KMS-11 (cell line): ENCODE data around the gene AQP1.

Source experiments
- H2AFZ ChIP-seq: fragments of 200-600 bp; sonication (generic); 2 replicates; pipeline ENCODE4 v1.6.1; 2016; ENCODE audit warnings: antibody characterized with exemption, mixed run types, low read depth
- H3K27ac ChIP-seq: fragments of 200-600 bp; sonication (generic); 2 replicates; pipeline ENCODE4 v1.6.1; 2016; ENCODE audit warnings: mild to moderate bottlenecking, mixed run types
- H3K27me3 ChIP-seq: fragments of 200-600 bp; sonication (generic); 2 replicates; pipeline ENCODE4 v1.6.1; 2017; ENCODE audit warnings: mild to moderate bottlenecking, low read depth, mixed run types, moderate library complexity; ENCODE audit not compliant: insufficient read depth
- H3K36me3 ChIP-seq: fragments of 200-600 bp; sonication (generic); 2 replicates; pipeline ENCODE4 v1.6.1; 2017; ENCODE audit warnings: mild to moderate bottlenecking, mixed run types; ENCODE audit not compliant: insufficient read depth
- H3K4me1 ChIP-seq: fragments of 200-600 bp; sonication (generic); 2 replicates; pipeline ENCODE4 v1.6.1; 2016; ENCODE audit warnings: mild to moderate bottlenecking, low read depth, mixed run types; ENCODE audit not compliant: poor library complexity, severe bottlenecking
- H3K4me2 ChIP-seq: fragments of 200-600 bp; sonication (generic); 2 replicates; pipeline ENCODE4 v1.7.0; 2016; ENCODE audit warnings: mild to moderate bottlenecking, mixed run types
- H3K4me3 ChIP-seq: fragments of 200-600 bp; sonication (generic); IDR thresholded peaks from 2 replicates; pipeline ENCODE4 v1.6.1; 2017; ENCODE audit warnings: low read depth, low read length, mixed read lengths; ENCODE audit not compliant: insufficient read depth
- H3K79me2 ChIP-seq: fragments of 200-600 bp; sonication (generic); 2 replicates; pipeline ENCODE4 v1.6.1; 2016; ENCODE audit warnings: low read depth, mixed run types; ENCODE audit not compliant: insufficient read depth
- H3K9ac ChIP-seq: fragments of 200-600 bp; sonication (generic); 2 replicates; pipeline ENCODE4 v1.6.1; 2016; ENCODE audit warnings: mild to moderate bottlenecking, mixed run types
- H4K20me1 ChIP-seq: fragments of 200-600 bp; sonication (generic); 2 replicates; pipeline ENCODE4 v1.6.1; 2016; ENCODE audit warnings: mild to moderate bottlenecking, mixed run types; ENCODE audit not compliant: insufficient read depth
- CTCF ChIP-seq: fragments of 200-600 bp; sonication (generic); conservative IDR thresholded peaks from 2 replicates; pipeline ENCODE4 v1.6.1; 2017; ENCODE audit warnings: low read depth, mild to moderate bottlenecking, antibody characterized with exemption, low read length, moderate library complexity, mixed read lengths

The AQP1 gene

GRCh38 chr7:30884881-30885280 lies 26.8 kb upstream of the AQP1 start:
- no peak overlapping the region for H3K27ac ChIP-seq
- H2AFZ ChIP-seq: no peak overlapping the region
- no peak overlapping the region for H3K4me2 ChIP-seq
- H3K27me3 ChIP-seq: no peaks in the 10 kb centered on the region
- H4K20me1 ChIP-seq: no peaks in the 10 kb centered on the region
- no peak for TF ChIP-seq CTCF
- H3K36me3 ChIP-seq: no peaks in the 10 kb centered on the region
- H3K4me1 ChIP-seq: no peaks in the 10 kb centered on the region
- H3K9ac ChIP-seq: no peak overlapping the region
- H3K4me3 ChIP-seq: no peak overlapping the region
- H3K79me2 ChIP-seq: no peaks in the 10 kb centered on the region

- Histone ChIP-seq H3K36me3 (no peaks in the 10 kb centered on the region), H3K4me3 (no peak overlapping the region), H3K27ac (no peak overlapping the region), H3K27me3 (no peaks in the 10 kb centered on the region), H4K20me1 (no peaks in the 10 kb centered on the region), H3K9ac (no peak overlapping the region), H2AFZ (no peak overlapping the region), H3K4me1 (no peaks in the 10 kb centered on the region), H3K4me2 (no peak overlapping the region), H3K79me2 (no peaks in the 10 kb centered on the region)
- no peak for TF ChIP-seq CTCF
Observed at GRCh38 chr7:30886608-30887011, 25.0 kb upstream of the AQP1 start.

GRCh38 chr7:30887464-30887872 lies 24.2 kb upstream of the AQP1 start:
- H3K79me2 ChIP-seq: no peaks in the 10 kb centered on the region
- no peaks in the 10 kb centered on the region for H3K27me3 ChIP-seq
- no peak overlapping the region for H2AFZ ChIP-seq
- H3K9ac ChIP-seq: no peak overlapping the region
- no peak overlapping the region for H3K4me3 ChIP-seq
- no peak for TF ChIP-seq CTCF
- no peaks in the 10 kb centered on the region for H3K36me3 ChIP-seq
- no peak overlapping the region for H3K27ac ChIP-seq
- no peaks in the 10 kb centered on the region for H3K4me1 ChIP-seq
- no peaks in the 10 kb centered on the region for H4K20me1 ChIP-seq
- no peak overlapping the region for H3K4me2 ChIP-seq

GRCh38 chr7:30888747-30889146 lies 22.9 kb upstream of the AQP1 start:
- TF ChIP-seq CTCF: no peak
- Histone ChIP-seq H2AFZ (no peak overlapping the region), H3K9ac (no peak overlapping the region), H3K27me3 (no peaks in the 10 kb centered on the region), H4K20me1 (no peaks in the 10 kb centered on the region), H3K36me3 (no peaks in the 10 kb centered on the region), H3K4me3 (no peak overlapping the region), H3K27ac (no peak overlapping the region), H3K4me2 (no peak overlapping the region), H3K79me2 (no peaks in the 10 kb centered on the region), H3K4me1 (no peaks in the 10 kb centered on the region)

- no peak overlapping the region for H3K27ac ChIP-seq
- no peak for TF ChIP-seq CTCF
Observed at GRCh38 chr7:30890226-30890625, 21.4 kb upstream of the AQP1 start.

More at GRCh38 chr7:30890226-30890625, 21.4 kb upstream of the AQP1 start:
- no peak overlapping the region for H2AFZ ChIP-seq
- H3K9ac ChIP-seq: no peak overlapping the region
- H3K4me1 ChIP-seq: no peaks in the 10 kb centered on the region
- H3K79me2 ChIP-seq: no peaks in the 10 kb centered on the region
- no peak overlapping the region for H3K4me3 ChIP-seq
- H3K36me3 ChIP-seq: no peaks in the 10 kb centered on the region
- no peaks in the 10 kb centered on the region for H3K27me3 ChIP-seq
- no peaks in the 10 kb centered on the region for H4K20me1 ChIP-seq
- H3K4me2 ChIP-seq: no peak overlapping the region
